ENCODE results near the gene GAN.
A peak's percentile ranks its signal among the peaks of the same experiment; 100 is the strongest.

Gene GAN, protein sequence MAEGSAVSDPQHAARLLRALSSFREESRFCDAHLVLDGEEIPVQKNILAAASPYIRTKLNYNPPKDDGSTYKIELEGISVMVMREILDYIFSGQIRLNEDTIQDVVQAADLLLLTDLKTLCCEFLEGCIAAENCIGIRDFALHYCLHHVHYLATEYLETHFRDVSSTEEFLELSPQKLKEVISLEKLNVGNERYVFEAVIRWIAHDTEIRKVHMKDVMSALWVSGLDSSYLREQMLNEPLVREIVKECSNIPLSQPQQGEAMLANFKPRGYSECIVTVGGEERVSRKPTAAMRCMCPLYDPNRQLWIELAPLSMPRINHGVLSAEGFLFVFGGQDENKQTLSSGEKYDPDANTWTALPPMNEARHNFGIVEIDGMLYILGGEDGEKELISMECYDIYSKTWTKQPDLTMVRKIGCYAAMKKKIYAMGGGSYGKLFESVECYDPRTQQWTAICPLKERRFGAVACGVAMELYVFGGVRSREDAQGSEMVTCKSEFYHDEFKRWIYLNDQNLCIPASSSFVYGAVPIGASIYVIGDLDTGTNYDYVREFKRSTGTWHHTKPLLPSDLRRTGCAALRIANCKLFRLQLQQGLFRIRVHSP

DNA sequence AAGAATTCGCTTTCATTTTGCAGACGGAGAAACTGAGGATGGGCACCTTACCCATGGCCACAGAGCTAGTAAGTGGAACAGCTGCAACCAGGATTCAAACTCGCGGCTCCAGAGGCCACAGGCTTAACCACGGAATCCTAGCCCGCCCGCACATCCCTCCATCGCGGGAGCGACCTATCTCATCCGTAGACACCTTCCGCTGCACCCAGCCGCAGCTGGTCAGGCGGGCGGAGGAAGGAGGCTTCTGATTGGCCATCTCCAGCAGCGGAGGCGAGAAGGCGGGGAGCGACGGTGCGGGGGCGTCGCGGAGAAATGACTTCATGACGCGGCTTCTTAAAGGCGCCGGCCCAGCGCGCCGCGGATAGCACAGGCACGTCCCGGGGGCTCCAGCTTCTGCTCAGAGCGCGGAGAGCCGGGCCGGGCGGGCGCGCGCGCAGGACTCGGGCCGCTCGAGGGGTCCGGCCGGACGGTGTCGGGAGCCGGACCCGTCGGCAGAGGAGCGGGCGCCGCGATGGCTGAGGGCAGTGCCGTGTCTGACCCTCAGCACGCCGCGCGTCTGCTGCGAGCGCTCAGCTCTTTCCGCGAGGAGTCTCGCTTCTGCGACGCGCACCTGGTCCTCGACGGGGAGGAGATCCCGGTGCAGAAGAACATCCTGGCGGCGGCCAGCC is at the start of gene GAN:
GAN (plus strand) TSS at position 360 of the 668 bp plus-strand sequence; CDS start at position 512, 152 bp downstream.
- DNase-seq (ENCODE audit: low spot score), result peak; percentile 96

DNA sequence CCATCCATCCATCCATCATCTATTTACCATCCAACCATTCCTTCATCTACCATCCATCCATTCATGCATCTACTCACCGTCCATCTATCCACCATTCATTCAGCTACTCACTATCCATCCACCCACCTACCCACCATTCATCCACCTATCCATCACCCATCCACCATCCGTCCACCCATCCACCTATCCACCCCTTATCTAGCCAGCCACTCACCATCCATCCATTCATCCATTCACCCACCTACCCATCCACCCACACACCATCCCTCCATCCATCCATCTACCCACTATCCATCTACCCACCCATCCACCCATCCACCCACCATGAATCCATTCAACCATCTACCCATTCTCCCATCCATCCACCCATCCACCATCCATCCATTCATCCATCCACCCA is 49.7 kb upstream of the GAN start:
- no peak for DNase-seq (ENCODE audit: low spot score)

DNA sequence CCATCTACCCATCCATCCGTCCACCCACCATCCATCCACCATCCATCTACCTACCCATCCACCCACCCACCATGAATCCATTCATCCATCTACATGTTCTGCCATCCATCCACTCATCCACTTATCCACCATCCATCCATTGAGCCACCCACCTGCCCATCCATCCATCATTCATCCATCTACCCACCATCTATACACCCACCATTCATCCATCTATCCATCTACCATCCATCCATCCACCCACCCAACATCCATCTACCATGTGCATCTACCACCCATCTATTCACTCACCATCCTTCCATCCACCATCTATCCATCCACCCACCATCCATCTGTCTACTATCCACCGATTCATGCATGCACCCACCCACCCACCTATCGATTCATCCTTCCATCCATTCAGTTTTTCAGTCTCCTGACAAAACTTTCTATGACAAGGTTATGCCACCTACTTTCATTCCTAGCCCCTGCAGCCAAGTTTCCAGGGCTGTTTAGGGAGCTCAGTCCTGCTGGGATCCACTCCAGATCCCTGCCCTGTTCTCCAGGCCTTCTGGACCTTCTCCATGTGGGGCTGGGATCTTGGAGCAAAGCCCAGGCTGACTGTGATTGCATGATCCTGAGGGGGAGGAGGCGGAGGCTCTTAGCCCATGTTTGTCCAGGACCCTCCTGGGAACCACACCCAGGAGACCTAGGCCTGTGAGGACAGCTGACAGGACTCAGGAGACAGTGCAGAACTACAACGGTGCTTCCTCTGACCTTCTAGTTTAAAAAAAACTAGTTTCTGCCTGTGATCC is 48.9 kb upstream of the GAN start:
- no peak for DNase-seq (ENCODE audit: low spot score)

DNA sequence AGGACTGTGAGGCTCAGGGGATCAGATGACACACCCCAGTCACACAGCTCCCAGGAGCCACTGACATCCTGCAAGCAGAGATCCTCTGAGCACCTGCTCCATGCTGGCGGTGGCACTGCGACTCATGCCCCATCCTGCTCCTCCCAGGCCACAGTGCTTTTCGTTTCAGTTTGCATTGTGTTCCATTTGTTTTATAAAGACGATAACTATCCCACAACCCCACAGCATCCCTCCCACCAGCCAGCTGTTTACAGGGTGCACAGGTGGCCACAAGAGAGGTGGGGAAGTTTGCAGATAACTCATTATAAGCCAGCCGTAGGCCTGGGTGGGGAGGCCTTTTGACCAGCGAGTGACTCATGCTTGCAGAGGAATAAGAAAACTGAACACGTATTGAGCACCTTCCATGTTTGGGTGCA is 48.1 kb upstream of the GAN start:
- DNase-seq (ENCODE audit: low spot score), result no peak

DNA sequence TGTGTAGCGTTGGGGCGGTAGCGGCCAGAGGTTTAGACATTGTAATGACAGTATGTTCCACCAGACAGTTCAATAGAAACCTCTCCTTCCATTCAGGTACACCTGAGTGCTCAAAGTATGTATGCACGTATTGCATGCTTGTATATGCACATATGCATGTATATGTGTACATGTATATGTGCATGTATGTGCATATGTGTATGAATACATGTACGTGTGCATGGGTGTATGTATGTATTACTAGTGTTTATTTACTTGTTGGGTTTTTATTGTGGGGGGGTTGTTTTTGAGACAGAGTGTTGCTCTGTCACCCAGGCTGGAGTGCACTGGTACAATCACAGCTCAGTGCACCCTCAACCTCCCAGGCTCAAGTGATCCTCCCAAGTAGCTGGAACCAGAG is 46.3 kb upstream of the GAN start:
- DNase-seq (ENCODE audit: low spot score), result no peak

DNA sequence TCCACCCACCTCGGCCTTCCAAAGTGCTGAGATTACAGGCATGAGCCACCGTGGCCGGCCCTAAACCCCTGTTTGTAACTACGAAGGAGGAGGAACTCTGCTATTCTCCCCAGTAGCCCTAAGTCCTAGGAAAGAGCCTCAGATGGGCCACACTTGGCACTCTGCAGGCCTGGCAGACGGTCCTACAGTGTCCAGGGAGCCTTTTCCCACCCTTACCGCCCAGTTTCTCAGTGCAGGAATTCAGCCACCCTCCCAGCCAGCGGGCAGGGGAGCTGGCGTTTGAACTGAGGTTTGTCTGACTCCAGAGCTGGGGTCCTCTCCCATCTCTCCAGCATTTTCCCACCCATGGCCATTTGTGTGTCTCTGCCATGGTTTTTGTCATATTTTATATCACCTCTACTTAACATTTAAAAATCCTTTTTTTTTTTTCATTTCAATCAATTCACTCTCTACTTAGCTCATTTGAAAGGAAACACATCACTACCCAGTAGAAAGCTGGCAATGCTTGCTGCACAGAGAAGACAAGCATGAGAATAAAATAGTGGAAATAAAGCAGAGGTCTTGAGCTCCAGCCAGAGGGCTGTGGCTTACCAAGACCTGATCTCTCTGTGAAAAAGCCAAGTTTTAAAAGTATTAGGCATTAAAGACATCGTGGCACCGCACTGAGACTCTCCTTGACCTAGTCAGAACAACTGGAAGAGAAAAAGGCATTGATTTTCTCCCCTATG is 41.4 kb upstream of the GAN start:
- no peak for DNase-seq (ENCODE audit: low spot score)

DNA sequence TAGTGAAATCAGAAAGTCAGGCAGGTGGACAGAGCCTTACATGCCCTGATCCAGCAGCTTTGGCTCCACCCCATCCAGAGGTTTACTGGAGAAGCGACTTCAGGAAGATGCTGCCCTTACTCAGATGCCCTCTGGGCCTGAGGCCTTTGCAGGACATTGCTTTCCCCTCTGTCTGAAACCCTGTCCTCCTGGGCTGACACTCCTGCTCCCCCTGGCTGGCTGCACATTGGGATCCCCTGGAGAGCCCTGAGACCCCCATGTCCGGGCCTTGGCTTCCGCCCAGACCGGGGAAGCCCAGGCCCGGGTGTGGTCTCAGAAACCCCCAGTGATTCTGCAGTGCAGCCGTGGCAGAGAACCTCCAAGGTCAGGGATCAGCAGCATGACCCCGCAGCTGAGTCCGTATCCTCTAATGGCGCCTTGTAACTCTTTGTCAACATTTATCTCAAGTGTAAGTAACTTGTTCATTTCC is 39.7 kb upstream of the GAN start:
- no peak for DNase-seq (ENCODE audit: low spot score)

DNA sequence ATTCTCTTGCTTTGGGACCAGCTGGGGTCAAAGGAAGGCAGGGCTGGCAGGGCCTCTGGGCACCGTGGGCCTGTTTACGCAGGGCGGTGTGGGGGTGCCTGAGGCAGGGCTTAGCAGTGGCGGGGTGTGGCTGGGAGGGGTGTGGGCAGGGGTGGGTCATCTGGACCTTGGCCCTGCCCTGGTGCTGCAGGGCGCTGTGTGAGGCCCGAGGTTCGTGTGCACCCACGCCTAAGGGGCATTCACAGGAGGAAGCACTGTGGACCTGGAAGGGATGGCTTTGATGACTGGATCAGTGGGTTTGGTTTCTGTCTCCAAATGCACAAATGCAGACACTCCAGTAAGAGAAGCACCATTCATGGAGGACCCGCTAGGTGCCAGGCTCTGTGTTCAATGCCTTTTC is 39.0 kb upstream of the GAN start:
- DNase-seq (ENCODE audit: low spot score), result no peak

DNA sequence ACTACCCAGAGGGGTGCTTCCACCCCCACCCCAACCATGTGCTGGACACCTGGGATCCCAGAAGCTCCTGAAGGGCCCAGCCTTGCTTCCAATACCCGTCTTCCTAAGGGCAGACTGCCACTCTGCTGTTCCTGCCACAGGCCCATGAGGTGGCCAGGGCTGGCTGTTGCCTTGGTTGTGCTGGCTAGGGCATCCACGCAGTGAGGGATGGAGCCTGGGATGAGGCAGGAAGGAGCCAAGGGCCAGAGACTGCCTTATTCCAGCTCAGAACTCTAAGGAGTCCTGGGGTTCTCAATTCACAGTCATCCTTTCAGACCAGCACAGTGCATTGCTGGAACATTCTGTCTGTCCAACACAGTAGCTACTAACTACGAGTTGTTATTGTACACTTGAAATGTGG is 38.4 kb upstream of the GAN start:
- DNase-seq (ENCODE audit: low spot score), result no peak

DNA sequence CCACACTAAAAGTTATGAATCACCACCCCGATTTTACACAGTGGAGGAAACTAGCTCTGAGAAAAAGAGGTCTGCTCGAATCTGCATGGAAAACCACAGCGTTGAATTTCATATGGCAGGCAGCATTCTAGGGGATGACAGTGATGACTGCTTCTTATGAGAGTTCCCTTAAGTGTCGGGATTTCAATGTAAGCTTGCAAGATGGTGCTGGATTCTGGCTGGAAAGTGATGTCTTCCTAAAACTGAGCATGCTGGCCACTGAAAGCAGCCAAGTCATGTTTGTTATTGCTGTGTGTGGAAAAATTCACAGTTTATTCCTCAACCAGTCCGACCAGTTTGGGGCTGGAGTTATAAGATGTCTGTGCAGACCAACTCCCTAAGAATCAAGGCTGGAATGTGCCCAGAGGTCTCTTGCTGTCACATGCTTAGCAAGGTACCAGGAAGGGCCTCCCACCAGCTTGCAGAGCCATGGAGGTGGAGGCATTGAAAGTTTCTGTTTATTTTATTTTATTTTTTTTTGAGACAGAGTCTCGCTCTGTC is 37.2 kb upstream of the GAN start:
- no peak for DNase-seq (ENCODE audit: low spot score)

DNA sequence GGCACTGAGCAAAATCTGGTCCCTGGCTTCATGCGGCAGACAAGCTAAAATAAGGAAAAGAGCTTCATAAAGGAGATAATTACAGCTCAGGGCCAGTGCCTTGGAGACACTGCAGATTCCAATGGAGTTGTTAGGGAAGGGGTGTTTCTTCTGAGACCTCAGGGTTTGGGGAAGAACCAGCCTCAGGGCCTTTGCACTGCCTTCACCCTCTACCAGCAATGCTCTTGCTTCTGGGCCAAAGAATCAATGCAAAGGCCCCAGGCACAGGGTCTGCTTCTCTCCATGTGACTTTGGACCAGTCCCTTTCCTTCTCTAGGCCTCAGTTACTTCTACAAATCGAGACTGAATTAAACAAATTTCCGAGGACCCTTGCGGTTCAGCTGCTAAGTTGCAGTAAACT is 36.2 kb upstream of the GAN start:
- no peak for DNase-seq (ENCODE audit: low spot score)

DNA sequence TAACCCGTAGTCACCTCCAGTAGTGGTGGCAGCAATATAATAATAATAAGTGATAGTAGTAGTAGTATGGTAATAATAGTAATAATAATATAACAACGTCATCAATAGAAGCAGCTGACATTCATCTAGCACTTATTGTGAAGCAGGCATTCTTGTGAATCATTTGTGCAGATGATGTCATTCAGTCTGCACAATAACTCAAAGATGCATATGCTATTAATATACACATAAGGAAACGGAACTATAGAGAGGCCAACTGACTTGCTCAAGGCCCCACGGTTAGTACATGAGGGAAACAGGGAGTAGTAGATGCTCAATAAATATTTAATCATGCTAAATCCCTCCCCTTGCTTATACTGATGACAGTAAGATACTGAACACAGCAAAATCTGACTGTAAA is 35.4 kb upstream of the GAN start:
- DNase-seq (ENCODE audit: low spot score), result peak; percentile 95

DNA sequence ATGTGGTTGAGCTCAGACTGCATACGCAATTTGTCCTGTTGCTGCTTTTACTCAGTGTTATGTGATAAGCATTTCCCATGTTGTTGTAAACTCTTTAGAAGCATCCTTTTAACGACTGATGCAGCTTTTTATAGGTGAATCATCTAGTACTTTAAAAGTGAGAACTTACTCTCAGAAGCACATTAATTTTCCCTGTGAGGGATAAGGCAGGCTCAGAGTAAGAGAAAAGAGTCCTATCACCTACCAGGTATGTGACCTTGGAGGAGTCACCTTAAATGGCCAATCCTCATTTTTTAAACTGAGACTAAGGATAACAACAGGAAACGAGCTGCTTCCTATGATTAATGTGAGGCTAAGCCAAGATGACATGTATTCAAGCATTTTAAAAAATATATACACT is 34.4 kb upstream of the GAN start:
- DNase-seq (ENCODE audit: low spot score), result peak; percentile 80

DNA sequence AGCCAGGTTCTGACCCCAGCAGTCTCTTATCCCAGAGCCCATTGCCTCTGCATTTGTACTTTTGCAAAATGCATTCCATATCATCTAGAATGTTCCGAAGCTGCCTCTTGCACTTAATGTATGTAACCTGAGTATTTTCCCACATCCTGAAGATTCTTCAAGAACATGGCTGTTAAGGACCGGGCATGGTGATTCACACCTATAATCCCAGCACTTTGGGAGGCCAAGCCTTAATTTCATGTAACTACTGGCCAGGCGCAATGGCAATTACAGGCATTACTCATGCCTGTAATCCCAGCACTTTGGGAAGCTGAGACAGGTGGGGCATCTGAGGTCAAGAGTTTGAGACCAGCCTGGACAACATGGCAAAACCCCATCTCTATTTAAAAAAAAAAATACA is 31.7 kb upstream of the GAN start:
- DNase-seq (ENCODE audit: low spot score), result no peak

DNA sequence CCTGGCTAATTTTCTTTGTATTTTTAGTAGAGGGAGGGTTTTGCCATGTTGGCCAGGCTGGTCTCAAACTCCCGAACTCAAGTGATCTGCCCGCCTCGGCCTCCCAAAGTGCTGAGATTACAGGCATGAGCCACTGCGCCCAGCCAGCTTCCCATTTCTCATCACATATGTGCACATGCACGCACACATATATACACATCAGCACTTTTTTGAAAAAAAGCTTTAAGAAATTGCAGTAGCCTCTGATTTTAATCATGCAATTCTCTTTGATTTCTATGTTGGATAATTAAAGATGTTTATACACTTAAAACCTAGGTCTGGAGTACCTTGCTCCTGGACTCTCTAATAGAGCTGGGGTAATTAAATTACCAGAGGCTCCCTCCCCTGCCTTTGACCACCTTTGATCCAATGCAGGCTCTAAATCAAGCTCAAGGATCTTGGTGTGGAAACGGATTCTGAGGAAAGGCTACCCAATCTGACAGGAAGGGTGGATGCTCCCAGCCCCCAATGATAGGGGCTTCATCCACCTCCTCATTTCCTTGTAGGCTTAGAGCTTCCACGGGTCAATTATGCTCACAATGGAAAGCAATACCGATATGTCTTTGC is 29.7 kb upstream of the GAN start:
- no peak for DNase-seq (ENCODE audit: low spot score)

DNA sequence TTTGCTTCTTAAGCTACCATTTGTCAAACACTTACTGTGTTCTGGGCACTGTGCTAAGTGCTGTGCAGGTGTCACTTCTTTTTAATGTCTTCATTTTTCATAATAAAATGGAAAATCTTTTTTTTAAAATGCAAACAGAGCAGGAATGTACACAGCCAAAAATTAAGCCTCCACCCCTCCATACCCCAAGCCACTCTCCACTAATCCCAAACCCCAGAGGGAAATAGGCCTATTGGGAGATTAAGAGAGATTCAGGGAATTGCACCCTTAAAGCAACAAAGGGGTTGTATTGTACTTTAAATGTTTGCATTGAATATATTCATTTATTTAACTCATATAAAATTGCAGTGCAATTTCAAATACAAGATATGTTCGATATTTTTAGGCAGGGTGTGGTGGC is 28.6 kb upstream of the GAN start:
- DNase-seq (ENCODE audit: low spot score), result no peak

DNA sequence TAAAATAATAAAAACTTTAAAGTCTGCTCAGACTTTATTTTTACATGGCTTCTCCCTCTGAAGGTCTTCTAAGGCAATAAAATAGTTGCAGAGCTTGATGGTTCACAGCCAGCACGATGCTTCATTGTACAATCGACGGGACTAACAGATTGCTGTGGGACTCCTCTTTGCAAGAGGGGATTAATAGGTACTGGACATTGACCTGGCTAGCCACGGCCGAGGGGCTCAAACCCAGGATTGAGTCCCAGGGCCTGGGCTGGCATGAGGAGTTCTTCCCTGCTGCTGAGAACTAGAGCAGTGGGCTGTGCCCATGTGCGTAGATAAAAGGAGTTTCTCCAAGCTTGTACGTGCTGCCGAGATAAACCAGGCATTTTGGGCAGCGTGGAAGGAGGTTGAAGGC is 23.6 kb upstream of the GAN start:
- DNase-seq (ENCODE audit: low spot score), result no peak

DNA sequence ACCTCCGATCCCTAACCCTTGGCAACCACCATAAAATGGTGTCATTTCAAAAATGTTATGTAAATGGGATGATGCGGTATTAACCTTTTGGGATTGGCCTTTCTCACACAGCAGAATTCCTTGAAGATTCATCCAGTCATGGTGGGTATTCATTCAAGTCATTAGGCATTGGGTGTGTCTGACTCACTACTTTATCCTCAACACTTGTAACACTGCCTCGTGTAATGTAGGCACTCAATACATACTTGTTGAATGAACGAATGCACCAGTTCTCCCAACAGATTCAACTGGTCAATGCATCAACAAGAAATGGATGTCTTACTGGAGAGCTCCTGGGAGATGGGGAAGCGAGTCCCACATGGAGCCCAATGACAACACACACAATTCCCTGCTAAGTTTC is 21.8 kb upstream of the GAN start:
- DNase-seq (ENCODE audit: low spot score), result no peak

DNA sequence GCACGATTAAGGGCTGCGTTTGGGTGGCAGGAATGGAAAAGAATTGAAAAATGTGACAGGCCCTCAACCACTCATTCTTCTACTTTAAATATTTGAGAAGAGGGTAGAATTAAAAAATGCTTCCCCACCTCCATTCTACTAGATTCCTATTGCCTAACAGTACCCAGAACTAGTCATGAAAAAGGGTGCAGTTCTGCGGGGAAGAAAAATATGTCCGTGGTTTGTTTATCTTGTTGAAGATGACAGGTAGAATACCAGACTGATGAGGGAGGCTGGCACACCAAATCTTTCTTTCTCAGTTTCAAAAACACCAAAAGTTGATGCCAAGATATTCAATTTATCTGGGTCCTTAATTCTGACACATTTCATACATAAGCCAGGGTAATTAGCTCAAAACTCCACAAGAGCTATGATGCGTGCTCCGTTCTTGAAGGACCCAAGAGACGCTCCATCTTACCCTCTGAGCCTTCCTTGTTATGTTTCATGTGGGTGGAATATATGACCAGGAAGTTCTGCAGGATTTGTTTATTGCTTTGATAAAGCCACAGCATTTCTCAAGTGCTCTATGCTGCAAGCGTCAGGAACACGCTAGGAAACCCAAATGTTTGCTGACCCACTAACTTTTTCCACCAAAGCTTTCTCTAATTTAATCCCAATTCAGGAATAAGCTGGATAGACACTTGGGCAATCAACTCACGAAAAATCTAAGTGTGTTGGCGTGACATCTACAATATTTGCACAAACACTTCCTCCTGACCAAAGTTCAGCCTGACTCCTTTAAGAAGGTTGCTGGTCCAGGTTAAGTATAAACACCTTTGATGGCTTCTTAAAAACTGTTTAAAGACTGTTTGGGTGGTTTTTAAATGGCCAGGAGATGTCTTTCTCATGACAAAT is 20.6 kb upstream of the GAN start:
- DNase-seq (ENCODE audit: low spot score), result no peak

DNA sequence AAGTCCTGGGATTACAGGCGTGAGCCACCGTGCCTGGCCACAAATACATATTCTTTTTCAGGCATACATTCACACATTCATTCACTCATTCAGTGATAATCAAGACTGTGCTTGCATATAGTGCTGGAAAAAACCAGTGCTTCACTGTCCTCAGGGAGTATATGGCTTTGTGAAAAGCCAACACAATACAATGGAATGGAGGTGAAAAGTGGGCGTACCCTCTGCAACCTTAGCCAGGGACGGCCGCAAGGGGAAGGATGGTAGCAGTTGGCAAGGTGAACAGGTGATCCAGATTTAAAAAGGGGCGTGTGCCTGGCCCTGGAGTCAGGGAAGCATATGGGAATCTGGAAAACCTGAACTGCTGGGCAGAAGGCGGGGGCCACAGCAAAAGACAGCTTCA is 18.1 kb upstream of the GAN start:
- DNase-seq (ENCODE audit: low spot score), result no peak
